Activated CD4-positive, alpha-beta memory T cell treated with anti-CD3 and anti-CD28 coated beads for 36 hours (primary cell): ENCODE data around the gene FOXA2. TPM values are rescaled to one million over a fixed set of nuclear protein-coding genes. Genes with fewer than 3 reads are reported as not detected.

Experiments
- CTCF ChIA-PET: fragments of 350-600 bp; sonication (Branson Sonifier 250); formaldehyde crosslinking; loops from one replicate; lab custom pipeline; 2021; ENCODE audit warnings: antibody characterized with exemption, inconsistent platforms; lab: Charles Lee
- POLR2A ChIA-PET: fragments of 350-600 bp; sonication (Branson Sonifier 250); formaldehyde crosslinking; loops from one replicate; lab custom pipeline; 2021; ENCODE audit warnings: antibody characterized with exemption; lab: Charles Lee
- DNase-seq: peaks from one replicate; pipeline ENCODE4 v3.0.0-alpha.2; 2020
- H3K27ac Mint-ChIP-seq: one replicate; pipeline ENCODE4 v1.8.0; 2021; ENCODE audit warnings: mixed read lengths
- H3K27me3 Mint-ChIP-seq: one replicate; pipeline ENCODE4 v1.8.0; 2021; ENCODE audit warnings: mixed read lengths
- H3K36me3 Mint-ChIP-seq: one replicate; pipeline ENCODE4 v1.8.0; 2021; ENCODE audit warnings: mixed read lengths
- H3K4me1 Mint-ChIP-seq: one replicate; pipeline ENCODE4 v1.8.0; 2021; ENCODE audit warnings: low read depth, mixed read lengths
- H3K4me3 Mint-ChIP-seq: one replicate; pipeline ENCODE4 v1.8.0; 2021; ENCODE audit warnings: mild to moderate bottlenecking, mixed read lengths
- H3K9me3 Mint-ChIP-seq: one replicate; pipeline ENCODE4 v1.8.0; 2021; ENCODE audit warnings: mixed read lengths
- intact Hi-C: fragments of 100-400 bp; cut with micrococcal nuclease; formaldehyde crosslinking; loops from one replicate; pipeline ENCODE4 v1.15.1; 2023
- total RNA-seq, 2 experiments: library from RNA; stranded (reverse); gene quantifications; one replicate each; pipeline ENCODE4 v1.2.3, GENCODE V29; 2021

Gene FOXA2
- total RNA-seq, 2 experiments from 2014 or later, result not detected

- peaks cover 65% of the 10 kb centered on the region for H3K27me3 Mint-ChIP-seq
- H3K4me3 Mint-ChIP-seq, result no peak overlapping the region
- ChIA-PET POLR2A (no interaction called here), CTCF (no interaction called here)
- no peak for DNase-seq
- intact Hi-C loops, result no loop called here
- no peak overlapping the region for H3K27ac Mint-ChIP-seq
- H3K9me3 Mint-ChIP-seq, result no peaks in the 10 kb centered on the region
- H3K4me1 Mint-ChIP-seq, result no peaks in the 10 kb centered on the region
- H3K36me3 Mint-ChIP-seq, result peaks cover 1% of the 10 kb centered on the region
These were observed 8.6 kb downstream of the FOXA2 start for GRCh38 chr20:22575737-22576136.

- ChIA-PET POLR2A (no interaction called here), CTCF (no interaction called here)
- no peaks in the 10 kb centered on the region for H3K9me3 Mint-ChIP-seq
- no peaks in the 10 kb centered on the region for H3K4me1 Mint-ChIP-seq
- no peak overlapping the region for H3K4me3 Mint-ChIP-seq
- intact Hi-C loops, result no loop called here
- no peak for DNase-seq
- peaks cover 61% of the 10 kb centered on the region for H3K27me3 Mint-ChIP-seq
- H3K36me3 Mint-ChIP-seq, result peaks cover 1% of the 10 kb centered on the region
- H3K27ac Mint-ChIP-seq, result no peak overlapping the region
These were observed 9.2 kb downstream of the FOXA2 start for GRCh38 chr20:22575087-22575721.

DNA sequence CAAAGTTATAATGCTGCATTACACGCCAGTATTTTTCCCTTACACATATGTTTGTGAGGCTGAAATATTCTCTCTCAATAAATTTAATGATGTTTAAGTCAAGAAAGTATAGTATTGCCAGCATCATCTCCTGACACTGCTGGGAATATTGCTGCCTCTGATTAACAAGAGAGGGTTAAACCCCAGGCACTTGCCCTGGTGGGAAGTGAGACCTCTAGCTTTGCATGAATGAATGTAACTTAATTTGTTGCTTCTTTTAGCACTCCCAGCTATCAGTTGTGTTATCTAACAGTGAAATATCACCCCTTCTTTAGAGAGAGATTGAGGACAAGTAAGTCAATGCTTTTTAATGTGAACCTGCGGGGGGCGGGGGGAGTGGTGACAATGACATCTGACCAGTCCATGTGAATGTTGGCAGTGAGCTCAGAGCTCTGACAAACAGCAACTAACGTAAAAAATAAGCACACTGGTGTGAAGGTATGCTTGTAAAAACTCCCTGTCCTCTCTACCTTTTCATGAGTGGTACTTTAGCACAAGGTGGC lies 9.8 kb downstream of the FOXA2 start:
- H3K9me3 Mint-ChIP-seq, result no peaks in the 10 kb centered on the region
- H3K27ac Mint-ChIP-seq, result no peak overlapping the region
- POLR2A ChIA-PET, result no interaction called here
- H3K36me3 Mint-ChIP-seq, result peaks cover 1% of the 10 kb centered on the region
- CTCF ChIA-PET, result no interaction called here
- H3K27me3 Mint-ChIP-seq, result peaks cover 59% of the 10 kb centered on the region
- no peak for DNase-seq
- intact Hi-C loops, result no loop called here
- no peak overlapping the region for H3K4me3 Mint-ChIP-seq
- no peaks in the 10 kb centered on the region for H3K4me1 Mint-ChIP-seq

DNA sequence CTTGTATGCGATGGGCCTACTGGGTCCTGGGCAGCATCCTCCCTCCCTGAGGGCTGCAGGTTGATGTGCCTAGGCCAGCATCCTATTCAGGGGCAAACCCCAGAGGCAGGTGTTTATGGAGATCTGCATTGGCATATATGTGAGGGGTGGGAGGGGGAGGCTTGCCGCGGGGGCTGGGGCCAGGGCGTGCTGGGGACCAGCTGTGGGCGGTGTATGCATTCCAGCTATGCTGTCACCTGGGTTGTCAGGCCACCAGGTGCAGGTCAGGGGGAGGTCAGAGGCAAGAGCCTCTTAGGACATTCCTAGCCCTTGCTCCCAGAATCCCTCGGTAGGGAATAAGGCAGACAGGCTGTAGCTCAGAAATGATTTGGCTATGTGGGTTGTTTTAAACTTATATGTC lies 11.9 kb downstream of the FOXA2 start:
- ChIA-PET CTCF (no interaction called here), POLR2A (no interaction called here)
- no peak for DNase-seq
- H3K36me3 Mint-ChIP-seq, result peaks cover 1% of the 10 kb centered on the region
- no peak overlapping the region for H3K27ac Mint-ChIP-seq
- no peaks in the 10 kb centered on the region for H3K9me3 Mint-ChIP-seq
- peaks cover 58% of the 10 kb centered on the region for H3K27me3 Mint-ChIP-seq
- no peaks in the 10 kb centered on the region for H3K4me1 Mint-ChIP-seq
- intact Hi-C loops, result no loop called here
- H3K4me3 Mint-ChIP-seq, result no peak overlapping the region

DNA sequence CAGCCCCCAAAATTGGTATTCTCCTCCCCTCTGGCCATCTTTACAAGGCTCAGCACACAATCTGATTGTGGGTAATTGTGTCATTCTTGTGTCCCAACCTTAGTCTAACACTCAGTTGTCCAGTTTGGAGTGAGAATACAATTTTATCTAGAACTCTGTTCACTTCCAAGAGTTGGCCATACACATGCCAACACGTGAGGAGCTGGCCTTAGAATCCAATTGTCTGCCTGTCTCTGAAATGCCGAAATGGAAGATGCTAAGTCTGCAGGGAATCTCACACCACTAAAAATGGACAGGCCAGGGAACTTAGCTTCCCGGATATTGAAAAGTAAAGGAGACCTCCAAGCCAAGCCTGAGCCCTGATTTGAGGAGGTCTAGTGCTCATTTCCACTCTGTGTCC lies 12.3 kb downstream of the FOXA2 start:
- DNase-seq, result no peak
- no peak overlapping the region for H3K27ac Mint-ChIP-seq
- ChIA-PET POLR2A (no interaction called here), CTCF (no interaction called here)
- H3K4me1 Mint-ChIP-seq, result no peaks in the 10 kb centered on the region
- peaks cover 3% of the 10 kb centered on the region for H3K9me3 Mint-ChIP-seq
- peaks cover 60% of the 10 kb centered on the region for H3K27me3 Mint-ChIP-seq
- H3K4me3 Mint-ChIP-seq, result no peak overlapping the region
- peaks cover 3% of the 10 kb centered on the region for H3K36me3 Mint-ChIP-seq
- intact Hi-C loops, result no loop called here

GRCh38 chr20:22569353-22569752 lies 15.0 kb downstream of the FOXA2 start:
- peaks cover 2% of the 10 kb centered on the region for H3K36me3 Mint-ChIP-seq
- intact Hi-C loops, result no loop called here
- no peaks in the 10 kb centered on the region for H3K4me1 Mint-ChIP-seq
- no peak overlapping the region for H3K4me3 Mint-ChIP-seq
- peaks cover 49% of the 10 kb centered on the region for H3K27me3 Mint-ChIP-seq
- DNase-seq, result no peak
- peaks cover 3% of the 10 kb centered on the region for H3K9me3 Mint-ChIP-seq
- POLR2A ChIA-PET, result no interaction called here
- CTCF ChIA-PET, result no interaction called here
- no peak overlapping the region for H3K27ac Mint-ChIP-seq

- Mint-ChIP-seq H3K4me1 (no peaks in the 10 kb centered on the region), H3K27ac (no peak overlapping the region), H3K4me3 (no peak overlapping the region), H3K27me3 (peaks cover 53% of the 10 kb centered on the region), H3K36me3 (peaks cover 2% of the 10 kb centered on the region), H3K9me3 (peaks cover 3% of the 10 kb centered on the region)
- POLR2A ChIA-PET, result no interaction called here
- DNase-seq, result no peak
- CTCF ChIA-PET, result no interaction called here
- intact Hi-C loops, result no loop called here
These were observed 15.5 kb downstream of the FOXA2 start for GRCh38 chr20:22568872-22569344.

DNA sequence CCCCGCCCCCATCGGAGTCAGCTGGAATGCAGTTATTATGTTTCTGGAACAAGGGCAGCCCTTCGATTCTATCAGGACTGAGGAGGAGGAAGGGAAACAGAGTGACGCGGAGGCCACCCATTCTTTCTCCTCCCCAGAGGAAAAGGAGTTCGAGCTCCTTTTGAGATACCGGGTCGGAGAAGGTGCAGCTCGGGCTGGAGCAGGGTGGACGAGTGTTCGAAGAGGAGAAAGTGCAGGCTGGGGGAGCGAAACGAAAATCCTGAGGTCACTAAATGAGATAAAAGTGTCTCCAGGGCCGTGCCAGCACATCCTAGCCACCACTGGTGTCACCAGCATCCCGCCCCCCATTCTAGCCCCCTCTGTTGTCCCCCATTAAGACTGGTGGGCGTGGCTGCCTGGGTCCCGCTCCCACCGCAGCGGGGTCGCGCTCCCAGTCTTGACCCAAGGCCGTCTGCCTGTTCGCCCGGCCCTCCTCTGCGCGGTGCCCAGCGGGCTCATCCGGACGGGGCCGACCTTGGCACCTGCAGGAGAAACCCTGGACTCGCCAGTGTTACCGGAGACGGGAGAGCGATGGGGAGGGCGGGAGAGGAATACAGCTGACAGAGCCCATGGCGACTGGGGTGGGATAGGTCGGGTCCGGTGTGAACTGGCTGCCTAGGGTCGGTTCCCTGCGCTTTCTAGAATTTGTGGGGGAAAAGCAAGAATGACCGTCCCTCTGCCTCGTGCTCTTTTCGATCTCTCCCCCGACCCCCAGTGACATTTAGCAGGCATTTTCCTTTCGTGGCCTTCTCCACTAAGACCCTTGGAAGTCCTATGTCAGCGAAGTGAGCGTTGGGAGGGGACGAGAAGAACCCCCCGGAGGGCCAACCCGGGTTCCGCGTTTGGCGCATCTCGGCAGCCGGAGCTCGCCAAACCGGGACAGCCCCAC lies 16.2 kb downstream of the FOXA2 start:
- Mint-ChIP-seq H3K36me3 (peaks cover 2% of the 10 kb centered on the region), H3K4me1 (no peaks in the 10 kb centered on the region), H3K4me3 (no peak overlapping the region), H3K27ac (no peak overlapping the region), H3K27me3 (peaks cover 53% of the 10 kb centered on the region), H3K9me3 (peaks cover 3% of the 10 kb centered on the region)
- ChIA-PET CTCF (no interaction called here), POLR2A (no interaction called here)
- no peak for DNase-seq
- intact Hi-C loops, result no loop called here

DNA sequence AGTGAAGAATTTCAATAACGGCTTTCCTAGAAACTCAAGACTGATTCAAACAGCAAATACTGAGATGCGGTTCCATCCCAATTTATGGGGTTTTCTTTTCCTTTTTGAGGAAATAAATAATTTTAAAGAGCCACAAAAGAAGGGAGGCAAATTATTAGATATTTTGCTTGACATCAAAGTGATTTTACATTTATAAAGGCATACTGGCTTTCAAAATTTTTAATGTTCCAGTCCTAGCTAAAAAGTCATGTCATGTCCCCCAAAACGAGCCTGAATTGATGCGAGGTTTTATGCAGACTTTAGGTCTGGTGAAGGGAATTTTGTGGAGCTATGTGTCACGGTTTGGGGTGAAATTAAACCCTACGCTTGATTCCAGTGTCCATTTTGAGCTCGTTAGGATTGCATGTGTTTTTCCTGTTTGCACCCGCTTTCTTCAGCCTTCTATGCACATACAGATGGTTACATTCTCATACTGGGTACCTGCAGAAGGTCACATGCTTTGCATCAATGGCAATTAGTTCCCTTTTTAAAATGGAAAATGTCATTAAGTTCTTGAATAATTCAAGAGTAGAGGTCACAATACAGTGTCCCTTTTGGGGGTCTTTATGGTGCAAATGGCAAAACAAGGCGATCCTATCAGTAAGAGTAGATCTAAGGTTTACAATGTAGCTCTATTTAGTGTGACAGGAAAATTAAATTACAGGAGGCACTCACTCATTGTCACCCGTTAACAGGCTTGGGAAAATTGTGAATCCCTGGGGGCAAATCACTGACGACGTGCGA lies 17.3 kb downstream of the FOXA2 start:
- ChIA-PET CTCF (no interaction called here), POLR2A (no interaction called here)
- Mint-ChIP-seq H3K27me3 (peaks cover 53% of the 10 kb centered on the region), H3K9me3 (peaks cover 3% of the 10 kb centered on the region), H3K4me3 (no peak overlapping the region), H3K4me1 (no peaks in the 10 kb centered on the region), H3K27ac (no peak overlapping the region), H3K36me3 (peaks cover 2% of the 10 kb centered on the region)
- DNase-seq, result no peak
- intact Hi-C loops, result no loop called here

- intact Hi-C loops, result no loop called here
- CTCF ChIA-PET, result interaction anchor here (0.6 kb wide), 1 partner anchor 28 kb away, joined by 4 read pairs; no protein-coding TSS in a partner anchor
- peaks cover 6% of the 10 kb centered on the region for H3K36me3 Mint-ChIP-seq
These were observed 21.1 kb downstream of the FOXA2 start for GRCh38 chr20:22563062-22563965.

DNA sequence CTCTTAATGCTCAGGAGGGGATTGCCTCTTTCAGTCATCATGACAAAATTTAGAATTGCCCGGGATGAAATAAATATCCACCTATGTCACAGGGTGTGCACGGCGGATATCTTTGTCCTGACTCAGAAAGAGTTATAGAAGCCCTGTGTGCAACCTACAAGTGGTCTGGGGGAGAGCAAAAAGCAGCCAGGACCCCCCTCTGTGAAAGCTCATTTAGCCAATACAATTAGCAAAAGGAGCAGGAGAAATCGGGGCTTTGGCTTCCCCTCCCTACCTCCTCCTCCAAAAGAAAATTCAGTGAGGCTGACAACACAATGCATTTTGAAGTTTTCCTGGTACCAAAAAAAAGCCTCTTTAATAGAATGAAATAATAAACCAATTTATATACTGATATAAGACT lies 21.8 kb downstream of the FOXA2 start:
- DNase-seq, result no peak
- ChIA-PET CTCF (interaction anchor here (0.6 kb wide), 1 partner anchor 27 kb away, joined by 4 read pairs; no protein-coding TSS in a partner anchor), POLR2A (no interaction called here)
- Mint-ChIP-seq H3K9me3 (peaks cover 3% of the 10 kb centered on the region), H3K27me3 (peaks cover 41% of the 10 kb centered on the region), H3K36me3 (peaks cover 6% of the 10 kb centered on the region), H3K27ac (no peak overlapping the region), H3K4me1 (no peaks in the 10 kb centered on the region), H3K4me3 (no peak overlapping the region)
- intact Hi-C loops, result no loop called here

More at GRCh38 chr20:22563062-22563965, 21.1 kb downstream of the FOXA2 start:
- Mint-ChIP-seq H3K4me3 (no peak overlapping the region), H3K27me3 (peaks cover 48% of the 10 kb centered on the region), H3K4me1 (no peaks in the 10 kb centered on the region), H3K27ac (no peak overlapping the region), H3K9me3 (peaks cover 3% of the 10 kb centered on the region)
- DNase-seq, result no peak
- POLR2A ChIA-PET, result no interaction called here
